ENCODE data around the gene SLCO4A1. TPM values are rescaled to one million over a fixed set of nuclear protein-coding genes. Genes with fewer than 3 reads are reported as not detected.
A peak's percentile ranks its signal among the peaks of the same experiment; 100 is the strongest.

The SLCO4A1 gene
- total RNA-seq, 2 experiments from 2014 or later = 57.5 to 61.9 TPM

DNA sequence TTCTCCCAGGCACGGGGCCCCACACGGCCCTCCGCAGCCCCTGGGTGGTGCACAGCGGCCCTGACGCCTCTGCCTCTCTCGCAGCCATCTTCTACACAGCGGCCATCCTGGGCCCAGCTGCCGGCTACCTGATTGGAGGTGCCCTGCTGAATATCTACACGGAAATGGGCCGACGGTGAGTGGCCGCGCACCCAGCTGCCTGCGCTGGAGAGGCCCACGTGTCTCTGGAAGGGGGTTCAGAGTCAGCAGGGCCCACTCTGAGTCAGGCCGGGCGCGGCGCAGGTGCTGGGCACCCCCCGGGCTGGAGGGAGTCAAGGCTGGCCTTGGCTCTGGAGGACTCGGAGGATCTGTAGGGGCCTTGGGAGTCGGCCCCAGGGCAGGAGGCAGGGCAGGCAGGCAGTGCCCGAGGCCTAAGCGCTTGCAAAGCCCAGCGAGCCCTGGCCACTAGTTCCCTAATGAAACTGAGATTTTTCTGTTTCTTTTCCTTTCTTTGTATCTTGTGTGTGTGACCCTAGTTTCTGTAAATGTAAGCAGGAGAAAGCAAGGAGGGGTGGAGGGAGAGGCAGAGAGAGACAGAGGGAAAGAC lies 16.4 kb downstream of the SLCO4A1 start:
- POLR2A ChIA-PET = no interaction called here
- DNase-seq (no peak), ATAC-seq (ENCODE audit: low read depth) (no peak)
- no peaks in the 10 kb centered on the region for H3K9me3 Mint-ChIP-seq
- H3K36me3 Mint-ChIP-seq = peaks cover 8% of the 10 kb centered on the region
- peaks cover 3% of the 10 kb centered on the region for H3K4me1 Mint-ChIP-seq
- H3K4me3 Mint-ChIP-seq = no peak overlapping the region
- no peaks in the 10 kb centered on the region for H3K27me3 Mint-ChIP-seq
- peak overlapping the region; percentile 65 for H3K27ac Mint-ChIP-seq

DNA sequence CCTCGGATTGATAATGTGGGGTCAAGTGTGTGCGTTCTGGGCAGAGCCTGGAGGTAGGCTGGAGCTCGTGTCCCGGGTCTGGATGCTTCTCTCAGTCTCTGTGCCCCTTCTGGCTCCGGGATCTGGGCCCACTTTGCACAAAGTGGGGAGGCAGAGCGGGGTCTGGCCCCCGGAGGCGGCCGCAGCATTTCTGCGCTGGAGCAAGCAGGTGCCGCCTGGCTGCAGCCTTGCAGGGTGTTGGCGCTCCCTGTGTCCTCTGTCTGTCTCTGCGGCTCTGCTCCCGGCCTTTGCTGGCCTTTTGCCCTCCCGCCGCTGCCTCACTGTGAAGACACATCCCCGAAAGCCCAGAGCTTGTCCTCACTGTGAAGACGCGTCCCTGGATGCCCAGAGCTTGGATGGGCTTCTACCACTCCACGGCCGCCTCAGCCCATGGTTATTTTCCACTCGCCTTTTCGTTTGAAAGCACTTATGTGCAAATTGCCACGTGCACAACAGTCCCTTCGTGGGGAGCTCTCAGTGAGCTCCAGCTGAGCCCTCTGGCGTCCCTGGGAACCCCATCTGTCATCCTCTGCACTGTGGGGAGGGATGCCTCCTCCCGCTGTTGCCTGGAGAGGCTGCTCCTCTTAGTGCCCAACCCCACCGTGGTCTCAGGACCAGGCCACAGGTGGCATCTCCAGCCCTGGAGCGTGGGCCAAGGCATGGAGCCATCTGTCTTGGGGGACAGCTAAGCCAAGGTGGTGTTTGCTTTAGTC lies 17.4 kb downstream of the SLCO4A1 start:
- Mint-ChIP-seq H3K36me3 (peaks cover 5% of the 10 kb centered on the region), H3K27ac (peak overlapping the region; percentile 65), H3K4me1 (peaks cover 3% of the 10 kb centered on the region), H3K27me3 (no peaks in the 10 kb centered on the region), H3K4me3 (no peak overlapping the region), H3K9me3 (no peaks in the 10 kb centered on the region)
- DNase-seq (no peak), ATAC-seq (ENCODE audit: low read depth) (no peak)
- POLR2A ChIA-PET = interaction anchor here (0.9 kb wide), 1 partner anchor 17 kb away, joined by 3 read pairs; no protein-coding TSS in a partner anchor

DNA sequence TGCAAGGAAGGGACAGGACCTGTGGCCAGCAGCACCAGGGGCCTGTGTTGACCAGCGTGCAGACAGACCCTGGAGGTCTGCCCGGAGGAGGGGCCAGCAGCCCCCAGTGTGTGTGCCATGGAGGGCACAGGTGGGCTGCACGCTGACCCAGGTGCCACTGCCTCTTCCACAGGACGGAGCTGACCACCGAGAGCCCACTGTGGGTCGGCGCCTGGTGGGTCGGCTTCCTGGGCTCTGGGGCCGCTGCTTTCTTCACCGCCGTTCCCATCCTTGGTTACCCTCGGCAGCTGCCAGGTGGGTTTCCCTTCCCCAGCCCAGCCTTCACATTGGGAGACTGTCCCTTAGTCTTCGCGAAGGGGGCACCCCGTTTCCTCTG lies 17.9 kb downstream of the SLCO4A1 start:
- H3K4me1 Mint-ChIP-seq = peaks cover 3% of the 10 kb centered on the region
- H3K9me3 Mint-ChIP-seq = no peaks in the 10 kb centered on the region
- no peak overlapping the region for H3K27ac Mint-ChIP-seq
- POLR2A ChIA-PET = interaction anchor here (0.9 kb wide), 1 partner anchor 17 kb away, joined by 3 read pairs; no protein-coding TSS in a partner anchor
- no peaks in the 10 kb centered on the region for H3K27me3 Mint-ChIP-seq
- ATAC-seq (ENCODE audit: low read depth) (no peak), DNase-seq (no peak)
- H3K36me3 Mint-ChIP-seq = peaks cover 7% of the 10 kb centered on the region
- no peak overlapping the region for H3K4me3 Mint-ChIP-seq

DNA sequence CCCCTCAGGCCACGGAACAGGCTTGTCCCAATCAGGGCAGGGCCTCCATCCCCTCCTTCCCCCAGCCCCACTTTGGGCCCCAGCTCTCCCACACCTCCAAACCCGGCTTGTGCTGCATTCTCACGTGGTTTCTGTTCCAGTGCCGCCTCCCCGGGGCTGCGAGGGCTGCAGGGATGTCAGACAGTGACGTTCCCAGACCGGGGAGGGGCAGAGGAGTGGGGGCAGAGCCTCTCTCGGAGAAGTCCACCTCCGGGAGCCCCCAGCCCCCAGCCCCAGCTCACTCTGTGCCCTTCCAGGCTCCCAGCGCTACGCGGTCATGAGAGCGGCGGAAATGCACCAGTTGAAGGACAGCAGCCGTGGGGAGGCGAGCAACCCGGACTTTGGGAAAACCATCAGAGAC lies 18.5 kb downstream of the SLCO4A1 start:
- ATAC-seq (ENCODE audit: low read depth) (no peak), DNase-seq (no peak)
- Mint-ChIP-seq H3K27me3 (no peaks in the 10 kb centered on the region), H3K4me1 (peaks cover 3% of the 10 kb centered on the region), H3K4me3 (no peak overlapping the region), H3K27ac (no peak overlapping the region), H3K9me3 (no peaks in the 10 kb centered on the region), H3K36me3 (peaks cover 7% of the 10 kb centered on the region)
- POLR2A ChIA-PET = no interaction called here

DNA sequence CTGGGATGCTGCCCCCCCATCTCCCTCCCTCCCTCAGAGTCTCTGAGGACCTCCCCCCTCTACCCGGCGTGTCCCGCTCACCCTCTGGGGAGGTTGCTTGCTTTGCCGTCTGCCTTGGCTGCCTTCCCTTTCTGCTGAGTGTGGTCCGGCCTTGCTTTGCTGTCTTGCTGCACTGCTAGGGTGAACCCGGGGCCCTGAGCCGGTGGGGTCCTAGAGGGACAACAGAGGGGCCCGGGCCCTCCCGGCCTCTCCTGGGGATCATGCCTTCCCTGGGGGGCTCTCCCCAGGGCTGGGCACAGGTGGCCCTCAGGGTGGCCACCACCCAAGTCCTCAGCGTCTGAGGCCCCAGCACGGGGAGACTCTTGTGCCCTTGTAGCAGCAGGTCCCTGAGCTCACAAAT lies 19.3 kb downstream of the SLCO4A1 start:
- H3K27me3 Mint-ChIP-seq = no peaks in the 10 kb centered on the region
- POLR2A ChIA-PET = no interaction called here
- H3K27ac Mint-ChIP-seq = no peak overlapping the region
- peaks cover 5% of the 10 kb centered on the region for H3K36me3 Mint-ChIP-seq
- no peaks in the 10 kb centered on the region for H3K9me3 Mint-ChIP-seq
- no peak for ATAC-seq (ENCODE audit: low read depth)
- DNase-seq = no peak
- no peak overlapping the region for H3K4me3 Mint-ChIP-seq
- peaks cover 3% of the 10 kb centered on the region for H3K4me1 Mint-ChIP-seq

DNA sequence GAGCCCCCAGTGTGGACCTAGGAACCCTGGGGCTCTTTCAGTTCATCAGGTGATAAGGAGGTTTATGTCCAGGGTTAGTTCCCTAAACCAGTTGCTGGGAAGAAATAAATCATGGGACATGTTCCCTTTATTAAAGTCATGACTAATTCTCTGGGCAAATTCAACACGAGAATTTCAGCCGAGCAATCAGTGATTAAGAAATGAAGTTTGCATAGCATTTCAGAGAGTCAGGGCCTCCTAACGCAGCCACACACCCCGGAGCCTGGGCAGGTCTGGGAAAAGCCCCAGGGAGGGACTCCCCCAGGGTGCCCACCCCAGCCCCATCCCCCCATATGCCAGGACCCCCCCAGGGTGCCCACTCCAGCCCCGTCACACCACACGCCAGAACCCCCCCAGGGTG lies 20.1 kb downstream of the SLCO4A1 start:
- Mint-ChIP-seq H3K36me3 (peaks cover 10% of the 10 kb centered on the region), H3K27me3 (no peaks in the 10 kb centered on the region), H3K4me3 (no peak overlapping the region), H3K9me3 (no peaks in the 10 kb centered on the region), H3K27ac (no peak overlapping the region), H3K4me1 (peaks cover 3% of the 10 kb centered on the region)
- no peak for DNase-seq
- POLR2A ChIA-PET = no interaction called here
- no peak for ATAC-seq (ENCODE audit: low read depth)

DNA sequence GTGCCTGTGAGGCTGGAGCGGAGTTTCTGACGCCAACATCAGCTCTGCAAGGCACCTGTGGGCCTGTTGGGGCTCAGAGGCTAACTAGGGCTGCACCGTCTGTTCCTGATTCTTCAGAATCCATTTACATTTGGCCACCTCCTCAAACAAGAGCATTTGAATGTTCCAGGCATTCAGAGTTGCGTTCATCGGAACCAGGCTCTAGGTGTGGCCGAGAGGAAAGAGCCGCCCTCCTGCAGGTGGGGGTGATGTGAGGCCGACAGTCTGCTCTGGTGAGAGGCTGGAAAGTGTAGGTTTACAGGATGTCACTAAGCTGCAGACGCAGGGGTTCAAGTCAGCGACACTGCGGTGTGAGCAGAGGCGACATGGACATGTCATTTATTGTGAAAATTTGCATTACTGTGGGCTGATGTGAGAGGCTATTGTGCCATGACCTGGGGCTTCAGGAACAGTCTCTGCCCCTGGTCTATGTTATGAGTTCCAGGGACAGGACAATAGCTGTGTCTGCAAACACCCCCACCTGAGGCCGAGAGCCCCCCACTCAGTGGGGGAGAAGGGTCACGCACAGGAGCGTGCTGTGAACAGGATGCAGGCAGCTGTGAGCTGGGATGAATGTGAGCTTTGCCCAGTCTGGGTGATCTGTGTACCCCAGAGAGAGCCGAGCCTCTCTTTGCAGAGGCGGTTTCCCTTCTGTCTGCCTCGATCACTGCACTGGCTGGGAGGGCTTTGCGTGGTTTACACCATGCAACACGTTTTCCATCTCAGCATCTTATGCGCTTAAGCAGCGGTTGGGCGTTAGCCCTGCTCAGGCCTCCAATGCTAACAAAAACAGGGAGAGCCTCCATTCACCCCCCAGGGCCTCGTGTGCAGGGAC lies 21.1 kb downstream of the SLCO4A1 start:
- POLR2A ChIA-PET = no interaction called here

DNA sequence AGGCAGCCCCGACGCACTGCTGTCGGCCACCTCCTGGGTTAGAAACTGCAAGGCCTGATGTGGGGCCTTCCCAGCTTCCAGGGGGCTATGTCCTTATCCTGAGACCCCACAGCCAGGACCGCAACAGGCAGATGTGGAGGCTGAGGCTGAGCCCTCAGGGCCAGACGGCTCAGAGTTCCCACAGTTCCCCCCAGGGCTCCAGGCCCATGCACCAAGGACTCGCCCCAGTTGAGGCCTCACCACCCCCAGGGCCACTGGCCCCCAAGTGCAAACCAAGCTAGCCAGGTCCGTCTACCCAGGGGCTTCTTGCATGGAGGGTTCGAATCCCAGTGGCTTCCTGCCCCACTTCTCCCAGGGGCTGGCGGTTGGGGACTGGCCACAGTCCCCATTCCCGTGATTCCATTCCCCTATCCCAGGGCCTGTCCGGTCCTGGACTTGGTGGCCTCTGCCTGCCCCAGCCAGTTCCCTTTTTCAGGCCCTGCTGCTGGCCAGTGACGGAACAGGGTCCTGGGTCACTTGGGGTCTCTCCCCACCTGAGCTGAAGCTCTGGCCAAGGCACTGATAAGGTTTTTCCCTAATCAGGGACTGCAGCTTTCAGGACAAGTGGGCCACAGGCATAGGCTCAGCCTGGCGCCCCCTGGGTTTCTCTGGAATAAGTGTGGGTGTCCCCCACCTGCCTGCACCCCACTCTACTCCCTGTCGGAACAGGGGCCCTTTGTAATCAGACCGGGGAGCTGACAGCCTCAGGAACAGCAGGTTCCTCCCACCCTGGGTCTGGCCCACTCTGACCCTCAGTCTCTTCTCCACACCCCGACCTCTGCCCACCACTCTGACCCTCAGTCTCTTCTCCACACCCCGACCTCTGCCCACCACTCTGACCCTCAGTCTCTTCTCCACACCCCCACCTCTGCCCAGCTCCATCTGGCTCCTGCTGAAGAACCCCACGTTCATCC lies 22.0 kb downstream of the SLCO4A1 start:
- POLR2A ChIA-PET = no interaction called here
- peak overlapping the region; percentile 60 for H3K27ac Mint-ChIP-seq

More for the DNA sequence above, 21.1 kb downstream of the SLCO4A1 start:
- Mint-ChIP-seq H3K4me1 (peaks cover 3% of the 10 kb centered on the region), H3K36me3 (peaks cover 16% of the 10 kb centered on the region), H3K9me3 (no peaks in the 10 kb centered on the region), H3K27me3 (no peaks in the 10 kb centered on the region), H3K4me3 (no peak overlapping the region), H3K27ac (no peak overlapping the region)
- DNase-seq (no peak), ATAC-seq (ENCODE audit: low read depth) (no peak)

DNA sequence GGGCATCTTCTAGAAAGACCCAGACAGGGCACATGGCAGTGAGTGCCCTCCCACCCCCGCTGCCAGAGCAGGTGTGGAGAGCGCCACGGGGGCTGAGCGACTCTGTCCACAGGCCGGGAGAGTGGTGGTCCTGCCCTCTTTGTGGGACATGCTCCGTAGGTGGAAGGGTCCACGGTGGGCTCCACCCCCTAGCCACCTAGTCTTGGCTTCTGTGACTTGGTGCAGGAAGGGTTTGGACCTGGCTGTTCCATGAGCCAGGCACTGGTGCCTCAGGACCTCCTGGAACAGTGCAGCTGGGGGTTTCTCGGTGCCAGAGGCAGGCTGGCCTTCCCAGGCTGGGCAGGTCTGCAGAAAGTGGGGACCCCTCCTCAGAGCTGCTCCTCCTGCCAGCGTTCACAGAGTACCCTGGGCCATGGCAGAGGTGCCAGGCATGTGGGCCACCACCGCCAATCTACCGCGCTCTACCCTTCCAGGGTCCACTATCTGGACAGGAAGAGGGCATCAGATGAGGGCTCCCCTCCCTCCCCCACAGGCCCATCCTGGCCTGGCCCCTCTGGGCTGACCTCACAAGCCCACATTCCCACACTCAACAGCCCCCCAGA lies 23.0 kb downstream of the SLCO4A1 start:
- Mint-ChIP-seq H3K27ac (peak overlapping the region; percentile 60), H3K4me3 (no peak overlapping the region), H3K27me3 (no peaks in the 10 kb centered on the region), H3K9me3 (no peaks in the 10 kb centered on the region), H3K36me3 (peaks cover 22% of the 10 kb centered on the region), H3K4me1 (peaks cover 8% of the 10 kb centered on the region)
- DNase-seq (no peak), ATAC-seq (ENCODE audit: low read depth) (no peak)
- POLR2A ChIA-PET = no interaction called here

More for the DNA sequence above, 22.0 kb downstream of the SLCO4A1 start:
- ATAC-seq (ENCODE audit: low read depth) (no peak), DNase-seq (no peak)
- no peaks in the 10 kb centered on the region for H3K27me3 Mint-ChIP-seq
- H3K4me1 Mint-ChIP-seq = peaks cover 2% of the 10 kb centered on the region
- H3K9me3 Mint-ChIP-seq = no peaks in the 10 kb centered on the region
- no peak overlapping the region for H3K4me3 Mint-ChIP-seq
- H3K36me3 Mint-ChIP-seq = peaks cover 17% of the 10 kb centered on the region

DNA sequence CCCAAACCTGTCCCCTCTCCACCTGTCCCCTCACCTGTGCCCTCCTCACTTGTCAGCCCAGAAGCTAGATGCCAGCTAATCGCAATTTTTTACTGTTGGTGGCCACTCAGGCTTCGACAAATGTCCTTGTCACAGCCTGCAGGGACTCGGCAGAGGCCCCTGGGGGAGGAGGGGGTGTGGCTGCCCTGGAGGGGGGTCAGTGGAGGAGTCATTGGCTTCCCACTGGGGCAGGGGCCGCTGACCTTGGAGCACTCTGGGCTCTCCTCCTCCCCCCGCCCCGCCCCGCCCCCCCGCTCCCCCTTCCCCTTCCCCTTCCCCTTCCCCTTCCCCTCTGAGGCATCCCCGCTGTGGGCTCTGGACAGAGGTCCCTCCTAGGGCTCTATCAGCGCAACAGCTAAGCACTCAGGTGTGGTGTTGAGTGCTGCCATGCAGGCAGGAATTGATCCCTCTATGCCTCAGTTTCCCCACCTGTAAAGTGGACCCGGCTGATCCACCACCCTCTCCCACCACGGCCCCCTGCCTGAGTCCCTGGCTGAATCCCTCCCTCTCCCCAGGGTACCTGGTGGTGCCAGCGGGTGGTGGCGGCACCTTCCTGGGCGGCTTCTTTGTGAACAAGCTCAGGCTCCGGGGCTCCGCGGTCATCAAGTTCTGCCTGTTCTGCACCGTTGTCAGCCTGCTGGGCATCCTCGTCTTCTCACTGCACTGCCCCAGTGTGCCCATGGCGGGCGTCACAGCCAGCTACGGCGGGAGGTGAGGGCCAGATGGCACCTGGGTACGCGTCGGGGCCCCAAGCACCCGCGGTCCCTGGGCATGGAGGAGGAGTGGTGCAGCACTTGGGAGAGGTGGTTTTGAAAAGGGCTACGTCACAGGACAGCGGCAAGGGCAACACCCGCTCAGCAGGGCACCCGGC lies 23.8 kb downstream of the SLCO4A1 start:
- ATAC-seq (ENCODE audit: low read depth) (no peak), DNase-seq (no peak)
- no peaks in the 10 kb centered on the region for H3K9me3 Mint-ChIP-seq
- no peak overlapping the region for H3K4me3 Mint-ChIP-seq
- peaks cover 8% of the 10 kb centered on the region for H3K4me1 Mint-ChIP-seq
- H3K36me3 Mint-ChIP-seq = peaks cover 22% of the 10 kb centered on the region
- no peaks in the 10 kb centered on the region for H3K27me3 Mint-ChIP-seq
- POLR2A ChIA-PET = no interaction called here
- no peak overlapping the region for H3K27ac Mint-ChIP-seq

DNA sequence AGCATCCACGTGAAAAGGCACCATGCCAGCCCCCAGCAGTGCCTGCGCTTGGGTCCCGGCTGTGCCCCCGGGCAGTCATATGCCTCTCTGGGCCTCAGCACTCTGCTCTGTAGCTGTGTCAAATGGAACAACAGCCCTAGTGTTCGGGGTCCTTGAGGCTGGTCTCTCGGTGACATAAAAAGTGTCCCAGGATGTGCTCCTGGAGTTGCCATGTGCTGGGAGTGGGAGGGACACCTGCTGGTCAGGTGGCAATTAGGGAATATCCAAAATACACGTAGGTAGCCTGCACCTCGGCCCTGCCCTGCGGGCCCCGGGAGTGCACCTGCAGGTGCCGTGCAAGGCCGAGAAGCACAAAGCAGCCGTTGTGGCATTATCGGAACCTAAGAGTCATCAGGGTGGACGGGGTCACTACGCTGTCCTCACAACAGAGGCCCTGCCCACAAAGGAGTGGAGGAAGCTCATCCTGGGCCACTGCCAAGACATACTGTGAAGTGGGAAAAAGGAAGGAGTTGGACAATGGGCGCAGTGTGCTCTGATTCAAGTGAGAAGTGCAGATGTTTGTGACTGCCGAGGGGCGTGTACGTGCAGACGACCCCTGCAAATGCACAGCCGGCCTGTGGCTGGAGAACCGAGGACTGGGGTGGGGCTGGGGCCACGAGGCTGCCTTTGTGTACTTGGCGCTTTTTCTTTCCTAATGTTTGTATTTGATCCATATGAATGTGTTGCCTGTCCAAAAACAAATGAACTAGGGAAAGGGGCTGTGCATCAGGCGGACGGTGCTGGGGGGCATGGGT lies 24.6 kb downstream of the SLCO4A1 start:
- no peaks in the 10 kb centered on the region for H3K27me3 Mint-ChIP-seq
- no peaks in the 10 kb centered on the region for H3K9me3 Mint-ChIP-seq
- POLR2A ChIA-PET = no interaction called here

More for the DNA sequence above, 24.6 kb downstream of the SLCO4A1 start:
- DNase-seq (no peak), ATAC-seq (ENCODE audit: low read depth) (no peak)
- Mint-ChIP-seq H3K27ac (peak overlapping the region; percentile 60), H3K4me1 (peaks cover 8% of the 10 kb centered on the region), H3K4me3 (no peak overlapping the region), H3K36me3 (peaks cover 22% of the 10 kb centered on the region)
